Right lobe of liver (tissue), 6 donors: ENCODE measurements around the gene CCND3. TPM values are rescaled to one million over a fixed set of nuclear protein-coding genes. Genes with fewer than 3 reads are reported as not detected.

ENCODE experiments used
- ATAC-seq, 4 donors: fragments of 200-7000 bp; cut with Tn5 transposase; one replicate each; pipeline ENCODE4 v1.9.1; 2020; ENCODE audit warnings: mild to moderate bottlenecking in 4 of 4, moderate library complexity in 4 of 4
- DNase-seq, 3 donors: peaks; one replicate each; pipeline ENCODE4 v3.0.0-alpha.2; 2020
- H3K27ac ChIP-seq, 3 donors: fragments of 200-600 bp; one replicate each; pipeline ENCODE4 v1.8.0; 2022
- H3K27me3 ChIP-seq, 2 donors: fragments of 200-600 bp; one replicate each; pipeline ENCODE4 v1.8.0; 2022
- H3K36me3 ChIP-seq, 4 donors: fragments of 200-600 bp; sonication (generic) in 1 of 4; one replicate each; pipeline versions ENCODE4 v1.5.1 to v1.8.0; 2017 to 2022; ENCODE audit warnings: control low read depth in 1 of 4
- H3K4me1 ChIP-seq, 4 donors: fragments of 200-600 bp; sonication (generic) in 1 of 4; one replicate each; pipeline versions ENCODE4 v1.5.1 to v1.8.0; 2017 to 2022; ENCODE audit warnings: control low read depth in 1 of 4
- H3K4me3 ChIP-seq, 3 donors: fragments of 200-600 bp; one replicate each; pipeline ENCODE4 v1.8.0; 2022
- H3K9me3 ChIP-seq, 4 donors: fragments of 200-600 bp; sonication (generic) in 1 of 4; one replicate each; pipeline versions ENCODE4 v1.5.1 to v1.8.0; 2017 to 2022; ENCODE audit warnings: control low read depth in 1 of 4
- POLR2A ChIP-seq: fragments of 450-650 bp; IDR thresholded peaks from one replicate; pipeline ENCODE4 v1.6.1; 2017; ENCODE audit warnings: antibody characterized with exemption, mild to moderate bottlenecking
- WGBS: methylation state at CpG from one replicate; pipeline ENCODE4 v1.1.6; 2018; ENCODE audit warnings: low coverage, low lambda C conversion rate; ENCODE audit not compliant: insufficient coverage; ENCODE audit errors: missing lambda C conversion rate; 5-methylcytosine and 5-hydroxymethylcytosine counted together
- intact Hi-C, 2 donors: fragments of 100-400 bp; cut with DNase I; formaldehyde crosslinking; loops; one replicate each; pipeline versions ENCODE4 v1.11.2 to v1.14.1; 2022
- total RNA-seq, 6 experiments: library from RNA; depleted of rRNA in 2 of 6; stranded (reverse); fragments of >200 nt in 2 of 6; fragmentation: NEBNext Ultra II Directional in 3 of 6; extraction: Animal tissue kit (Norgen Biotek cat#: 25700) in 3 of 6; gene quantifications; one replicate each; pipeline versions ENCODE4 v1.1.0 to v1.2.4, GENCODE V29; 2016 to 2023
- TF ChIP-seq, protein P1 (sequence below), 4 donors: fragments of 200-600 bp in 3 of 4; fragments of 450-650 bp in 1 of 4; IDR thresholded peaks; one replicate each; pipeline versions ENCODE4 v1.5.1 to v1.8.0; 2016 to 2022; ENCODE audit warnings: antibody characterized with exemption in 4 of 4, mild to moderate bottlenecking in 2 of 4
- donor health status: DM: no; HTN: yes; CAD: no.
- donor health status: DM: no; HTN: no; CAD: no.
- donor health status: DM: no; HTN: no; CAD: no.
- donor health status: DM: no; HTN: yes; CAD: no.
- donor health status: DM: no; HTN: yes; CAD: no.

The CCND3 gene
- total RNA-seq, 6 experiments from 2014 or later: 11.3 to 51.9 (median 14.2) TPM

DNA sequence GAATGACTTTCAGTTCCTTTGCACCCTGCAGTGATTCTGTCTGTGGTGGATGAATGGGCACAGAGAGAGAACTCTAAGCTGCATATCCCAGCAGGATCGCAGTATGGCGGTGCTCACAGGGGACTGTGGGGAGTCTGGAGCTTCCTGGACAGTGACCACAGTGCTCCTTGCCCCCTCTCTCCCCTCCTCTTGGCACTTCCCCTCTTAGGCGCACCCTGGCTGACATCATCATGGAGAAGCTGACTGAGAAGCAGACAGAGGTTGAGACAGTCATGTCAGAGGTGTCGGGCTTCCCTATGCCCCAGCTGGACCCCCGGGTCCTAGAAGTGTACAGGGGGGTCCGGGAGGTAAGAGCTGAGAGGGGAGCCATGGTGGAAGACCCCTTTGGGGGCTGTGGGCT, 11.7 kb downstream of the CCND3 start:
- TF ChIP-seq, protein P1, sequence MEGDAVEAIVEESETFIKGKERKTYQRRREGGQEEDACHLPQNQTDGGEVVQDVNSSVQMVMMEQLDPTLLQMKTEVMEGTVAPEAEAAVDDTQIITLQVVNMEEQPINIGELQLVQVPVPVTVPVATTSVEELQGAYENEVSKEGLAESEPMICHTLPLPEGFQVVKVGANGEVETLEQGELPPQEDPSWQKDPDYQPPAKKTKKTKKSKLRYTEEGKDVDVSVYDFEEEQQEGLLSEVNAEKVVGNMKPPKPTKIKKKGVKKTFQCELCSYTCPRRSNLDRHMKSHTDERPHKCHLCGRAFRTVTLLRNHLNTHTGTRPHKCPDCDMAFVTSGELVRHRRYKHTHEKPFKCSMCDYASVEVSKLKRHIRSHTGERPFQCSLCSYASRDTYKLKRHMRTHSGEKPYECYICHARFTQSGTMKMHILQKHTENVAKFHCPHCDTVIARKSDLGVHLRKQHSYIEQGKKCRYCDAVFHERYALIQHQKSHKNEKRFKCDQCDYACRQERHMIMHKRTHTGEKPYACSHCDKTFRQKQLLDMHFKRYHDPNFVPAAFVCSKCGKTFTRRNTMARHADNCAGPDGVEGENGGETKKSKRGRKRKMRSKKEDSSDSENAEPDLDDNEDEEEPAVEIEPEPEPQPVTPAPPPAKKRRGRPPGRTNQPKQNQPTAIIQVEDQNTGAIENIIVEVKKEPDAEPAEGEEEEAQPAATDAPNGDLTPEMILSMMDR (IDR thresholded peaks at IDR 0.05): no peak
- no peak for TF ChIP-seq POLR2A
- H3K9me3 ChIP-seq: no peaks in the 10 kb centered on the region
- no peaks in the 10 kb centered on the region for H3K27me3 ChIP-seq
- WGBS: 94% methylated on average over 6 of the region's 6 CpGs
- no peak for ATAC-seq
- intact Hi-C loops: loop anchor here (10.0 kb wide), 3 partner anchors 115 to 145 kb away; partner anchors contain the start of genes PRICKLE4 (in 1 of the 2) and TOMM6 (in 1 of the 2)
- H3K36me3 ChIP-seq: peaks cover 0 to 77% (median 34%) of the 10 kb centered on the region in 4 donors
- no peak overlapping the region for H3K27ac ChIP-seq
- no peak overlapping the region for H3K4me3 ChIP-seq
- H3K4me1 ChIP-seq: no peaks in the 10 kb centered on the region
- no peak for DNase-seq

DNA sequence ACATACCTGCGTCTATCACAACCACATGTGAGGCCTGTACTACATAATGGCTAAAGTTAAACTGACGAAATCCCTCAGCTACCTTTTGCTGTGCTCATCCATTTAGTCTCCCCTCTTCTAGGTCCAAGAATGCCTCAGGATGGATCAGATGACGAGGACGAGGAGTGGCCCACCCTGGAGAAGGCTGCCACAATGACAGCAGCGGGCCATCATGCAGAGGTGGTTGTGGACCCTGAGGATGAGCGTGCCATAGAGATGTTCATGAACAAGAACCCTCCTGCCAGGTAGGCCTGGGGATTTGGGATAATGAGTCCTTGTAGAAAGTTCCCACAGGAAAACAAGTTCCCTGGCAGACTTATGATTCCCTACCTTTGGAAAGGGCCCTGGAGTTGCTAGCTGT, 14.4 kb downstream of the CCND3 start:
- no peak for TF ChIP-seq POLR2A
- TF ChIP-seq, protein P1 (IDR thresholded peaks at IDR 0.05): no peak
- Histone ChIP-seq H3K4me3 (no peak overlapping the region), H3K9me3 (no peaks in the 10 kb centered on the region), H3K36me3 (peaks cover 0 to 53% (median 25%) of the 10 kb centered on the region in 4 donors), H3K27ac (no peak overlapping the region), H3K4me1 (peaks cover 0 to 10% (median 3%) of the 10 kb centered on the region in 4 donors), H3K27me3 (no peaks in the 10 kb centered on the region)
- 95% methylated on average over 2 of the region's 6 CpGs for whole genome bisulfite sequencing
- no peak for ATAC-seq
- intact Hi-C loops: loop anchor here (10.0 kb wide), 2 partner anchors 132 to 142 kb away; partner anchors contain the start of genes PRICKLE4 (in 1 of the 2) and TOMM6 (in 1 of the 2)
- DNase-seq: no peak

DNA sequence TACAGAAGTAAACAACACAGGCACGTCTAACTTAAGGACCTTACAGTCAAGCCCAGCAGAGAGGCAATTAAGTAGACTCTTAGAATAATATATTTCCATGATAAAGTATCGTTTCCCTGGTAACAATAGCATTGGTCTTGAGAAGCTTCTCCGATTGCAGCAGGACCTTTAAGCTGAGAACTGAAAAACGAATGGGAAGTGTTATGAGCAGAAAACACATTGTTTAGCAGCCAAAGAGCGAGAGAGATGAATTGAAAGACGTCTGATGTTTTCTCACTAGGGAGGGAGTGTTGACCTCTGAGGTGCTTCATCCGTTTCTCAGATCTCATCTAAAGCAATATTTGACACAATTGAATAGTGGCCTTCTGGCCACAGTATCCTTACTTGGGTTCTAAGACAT, 19.5 kb downstream of the CCND3 start:
- H3K27ac ChIP-seq: peak overlapping the region in 1 of 3 donors; percentile 95
- peaks cover 0 to 29% (median 6%) of the 10 kb centered on the region in 4 donors for H3K4me1 ChIP-seq
- 12% methylated on average over 7 of the region's 7 CpGs for WGBS
- no peak for DNase-seq
- TF ChIP-seq POLR2A: no peak
- TF ChIP-seq, protein P1 (IDR thresholded peaks at IDR 0.05): no peak
- H3K36me3 ChIP-seq: peaks cover 0 to 5% (median under 1%) of the 10 kb centered on the region in 4 donors
- intact Hi-C loops: loop anchor here (10.0 kb wide), 2 partner anchors 127 to 137 kb away; partner anchors contain the start of genes PRICKLE4 (in 1 of the 2) and TOMM6 (in 1 of the 2)
- H3K4me3 ChIP-seq: peak overlapping the region; percentile 73 to 93 (median 85)
- no peaks in the 10 kb centered on the region for H3K27me3 ChIP-seq
- ATAC-seq: no peak
- no peaks in the 10 kb centered on the region for H3K9me3 ChIP-seq

DNA sequence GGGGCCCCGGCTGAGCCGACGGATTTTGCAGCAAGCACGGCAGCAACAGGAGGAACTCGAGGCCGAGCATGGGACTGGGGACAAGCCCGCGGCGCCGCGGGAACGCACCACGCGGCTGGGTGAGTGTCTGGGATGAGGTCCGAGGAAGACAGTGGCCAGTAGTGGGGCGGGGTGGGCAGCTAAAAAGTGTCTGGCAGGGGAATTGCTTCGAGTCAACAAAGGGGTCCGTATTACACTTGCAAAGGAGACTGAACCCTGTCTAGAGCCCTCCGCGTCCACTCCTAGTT, 20.0 kb downstream of the CCND3 start:
- under 1% methylated on average over 17 of the region's 20 CpGs for WGBS
- ATAC-seq (peak; percentile 22 to 35 (median 28)), DNase-seq (no peak)
- H3K27ac ChIP-seq: peak overlapping the region in 2 of 3 donors; percentile 95 to 98
- H3K4me3 ChIP-seq: peak overlapping the region; percentile 73 to 93 (median 85)
- intact Hi-C loops: loop anchor here (10.0 kb wide), 2 partner anchors 127 to 137 kb away; partner anchors contain the start of genes PRICKLE4 (in 1 of the 2) and TOMM6 (in 1 of the 2)
- H3K4me1 ChIP-seq: peaks cover 0 to 29% (median 6%) of the 10 kb centered on the region in 4 donors
- H3K36me3 ChIP-seq: peaks cover 0 to 5% (median under 1%) of the 10 kb centered on the region in 4 donors
- TF ChIP-seq, protein P1 (IDR thresholded peaks at IDR 0.05): no peak
- no peak for TF ChIP-seq POLR2A
- no peaks in the 10 kb centered on the region for H3K9me3 ChIP-seq
- no peaks in the 10 kb centered on the region for H3K27me3 ChIP-seq
